ENCODE results near the gene CWC27.

The CWC27 gene

GRCh38 chr5:65066387-65067146 lies 297.8 kb downstream of the CWC27 start:
- DNase-seq (ENCODE audit: low read depth in 1 of 2, low spot score in 1 of 2), result no peak

GRCh38 chr5:65067147-65067506 lies 298.4 kb downstream of the CWC27 start:
- no peak for DNase-seq (ENCODE audit: low read depth in 1 of 2, low spot score in 1 of 2)
